ENCODE results near the gene HPRT1.

Gene HPRT1

GRCh38 chrX:134476284-134476683, 16.3 kb downstream of the HPRT1 start:
- no peak for DNase-seq (ENCODE audit: low spot score)

DNA sequence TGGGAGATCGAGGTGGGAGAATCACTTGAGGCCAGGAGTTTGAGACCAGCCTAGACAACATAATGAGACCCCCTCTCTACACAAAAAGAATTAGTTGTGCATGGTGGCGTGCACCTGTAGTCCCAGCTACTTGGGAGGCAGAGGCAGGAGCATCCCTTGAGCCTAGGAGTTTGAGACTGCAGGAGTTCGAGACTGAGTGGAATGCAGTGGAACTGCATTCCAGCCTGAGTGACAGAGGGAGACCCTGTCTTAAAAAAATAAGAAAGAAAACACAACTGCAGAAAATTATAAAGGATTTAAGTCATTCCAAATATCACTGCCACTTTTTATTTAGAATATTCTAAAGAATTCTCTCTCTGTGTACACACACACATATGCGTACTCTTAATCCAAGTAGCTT, 18.4 kb downstream of the HPRT1 start:
- no peak for DNase-seq (ENCODE audit: low spot score)

- no peak for DNase-seq (ENCODE audit: low spot score)
Observed at GRCh38 chrX:134480061-134480460, 20.1 kb downstream of the HPRT1 start.

DNA sequence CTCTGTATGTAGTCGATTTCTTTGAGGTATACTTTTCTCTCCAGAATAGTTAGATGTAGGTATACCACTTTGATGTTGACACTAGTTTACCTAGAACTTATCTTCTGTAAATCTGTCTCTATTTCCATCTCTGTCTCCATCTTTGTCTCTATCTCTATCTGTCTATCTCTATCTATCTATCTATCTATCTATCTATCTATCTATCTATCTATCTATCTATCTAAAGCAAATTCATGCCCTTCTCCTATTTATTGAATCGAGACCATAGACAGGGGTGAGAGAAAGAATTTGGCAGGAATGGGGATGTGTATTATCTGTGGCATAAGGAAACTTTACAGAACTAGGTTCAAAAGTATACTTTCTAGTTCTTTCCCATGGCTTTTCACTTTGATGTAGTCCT, 21.4 kb downstream of the HPRT1 start:
- DNase-seq (ENCODE audit: low spot score), result no peak

GRCh38 chrX:134482371-134482770, 22.4 kb downstream of the HPRT1 start:
- no peak for DNase-seq (ENCODE audit: low spot score)

DNA sequence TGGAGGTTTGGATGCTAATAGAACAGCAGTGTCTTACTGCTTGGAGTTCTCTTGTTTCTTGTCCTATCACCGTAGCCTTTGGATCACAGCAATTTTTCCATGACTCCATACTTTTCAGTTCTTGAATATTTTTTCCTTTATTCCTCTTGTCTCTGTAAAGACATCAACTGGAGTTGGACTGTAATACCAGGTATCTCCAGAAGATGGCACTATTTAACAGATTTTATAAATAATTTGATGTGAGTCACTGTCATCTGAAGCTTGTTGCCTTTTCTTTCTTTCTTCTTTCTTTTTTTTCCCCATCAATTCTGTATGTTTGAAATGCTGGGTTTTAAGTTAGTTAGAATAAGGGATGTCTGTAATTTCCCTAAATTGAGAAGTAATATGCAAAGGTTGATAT, 24.1 kb downstream of the HPRT1 start:
- DNase-seq (ENCODE audit: low spot score), result peak; percentile 68

DNA sequence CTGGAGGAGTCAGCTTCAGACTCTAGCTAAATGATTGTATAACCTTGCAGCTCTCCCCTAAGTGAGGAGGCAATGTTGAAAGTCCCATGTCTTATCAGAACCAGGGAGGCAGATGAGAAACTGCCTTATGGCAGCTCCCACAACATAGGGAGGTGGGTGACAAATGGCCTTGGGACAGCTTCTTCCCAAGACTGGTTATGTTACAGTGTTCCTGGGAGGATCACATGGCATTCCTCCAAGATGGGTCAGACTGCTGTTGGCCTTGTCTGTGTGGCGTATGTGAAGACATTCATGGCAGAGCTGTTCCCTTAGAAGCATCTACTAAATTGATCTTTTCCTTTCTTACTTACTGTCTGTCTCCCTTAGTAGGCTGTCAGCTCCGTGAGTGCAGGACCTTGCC, 42.0 kb downstream of the HPRT1 start:
- no peak for DNase-seq (ENCODE audit: low spot score)

DNA sequence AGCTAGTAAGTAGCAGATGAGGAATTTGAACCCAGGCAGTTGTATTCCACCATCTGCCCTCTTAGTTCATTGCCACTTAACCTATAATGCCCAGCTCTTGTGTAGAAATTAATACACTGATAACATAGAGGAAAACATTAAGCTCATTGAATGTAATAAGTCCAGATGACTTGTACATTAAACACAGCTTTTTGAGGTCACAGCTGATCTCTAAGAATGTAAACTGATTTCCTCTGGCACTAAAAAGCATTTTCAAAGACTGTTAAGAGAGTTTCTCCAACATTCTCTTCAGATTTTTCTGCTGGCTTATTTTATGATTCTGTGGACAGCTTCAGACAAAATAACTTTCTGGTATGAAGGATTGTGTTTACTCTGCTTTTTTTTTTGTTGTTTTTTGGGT, 42.7 kb downstream of the HPRT1 start:
- DNase-seq (ENCODE audit: low spot score), result no peak

GRCh38 chrX:134512566-134512965, 52.6 kb downstream of the HPRT1 start:
- no peak for DNase-seq (ENCODE audit: low spot score)

DNA sequence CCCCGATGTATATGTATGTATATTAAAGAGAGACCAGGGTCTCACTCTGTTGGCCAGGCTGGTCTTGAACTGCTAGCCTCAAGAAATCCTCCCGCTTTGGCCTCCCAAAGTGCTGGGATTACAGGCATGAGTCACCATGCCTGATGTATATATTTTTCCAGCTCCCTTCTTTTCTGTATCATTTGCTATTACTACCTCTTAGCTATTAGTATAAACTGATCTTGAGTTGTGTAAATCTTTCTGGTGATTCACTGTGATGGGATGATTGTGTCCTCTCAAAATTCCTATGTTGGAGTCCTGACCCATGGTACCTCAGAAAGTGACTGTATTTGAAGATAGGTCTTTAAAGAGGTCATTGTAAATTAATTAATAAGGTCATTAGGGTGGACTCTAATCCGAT, 53.1 kb downstream of the HPRT1 start:
- DNase-seq (ENCODE audit: low spot score), result no peak

GRCh38 chrX:134520860-134521390, 61.0 kb downstream of the HPRT1 start:
- peak; percentile 30 for DNase-seq (ENCODE audit: low spot score)

- no peak for DNase-seq (ENCODE audit: low spot score)
Observed at GRCh38 chrX:134524181-134524580, 64.2 kb downstream of the HPRT1 start.

GRCh38 chrX:134525086-134525792, 65.3 kb downstream of the HPRT1 start:
- no peak for DNase-seq (ENCODE audit: low spot score)

- no peak for DNase-seq (ENCODE audit: low spot score)
Observed at GRCh38 chrX:134526399-134526798, 66.4 kb downstream of the HPRT1 start.

GRCh38 chrX:134528960-134529359, 69.0 kb downstream of the HPRT1 start:
- no peak for DNase-seq (ENCODE audit: low spot score)

DNA sequence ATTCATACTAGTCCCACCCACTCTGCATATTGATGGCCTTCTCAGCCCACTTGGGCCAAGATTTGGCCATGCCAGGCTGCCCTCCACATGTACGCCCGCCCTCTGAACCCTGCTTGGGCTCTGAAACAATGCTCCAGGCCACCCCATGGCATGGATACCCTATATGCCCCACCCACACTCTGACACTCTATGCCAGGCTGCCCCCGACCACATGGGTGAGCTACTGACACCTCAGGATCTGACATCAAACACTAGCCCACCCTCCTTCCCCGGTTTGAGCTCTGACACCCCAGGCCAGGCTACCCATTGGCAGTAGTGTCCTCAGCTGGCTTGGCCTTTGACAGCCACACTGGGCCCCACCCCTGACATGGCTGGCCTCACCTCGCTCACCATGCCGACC, 69.5 kb downstream of the HPRT1 start:
- no peak for DNase-seq (ENCODE audit: low spot score)

DNA sequence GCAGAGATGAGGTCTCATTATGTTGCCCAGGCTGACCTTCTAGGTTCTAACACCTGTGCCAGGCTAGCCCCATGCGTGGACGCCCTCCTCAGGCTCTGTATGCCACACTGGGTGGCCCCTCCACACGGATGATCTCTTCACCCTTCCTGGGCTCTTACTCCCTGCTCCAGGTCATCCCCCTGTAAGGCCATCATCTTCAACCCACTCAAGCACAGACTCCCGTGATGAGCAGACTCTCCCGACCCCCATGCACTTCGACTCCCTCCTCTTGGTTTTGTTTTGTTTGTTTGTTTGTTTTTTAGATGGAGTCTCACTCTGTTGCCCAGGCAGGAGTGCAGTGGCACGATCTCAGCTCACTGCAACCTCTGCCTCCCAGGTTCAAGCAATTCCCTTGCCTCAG, 70.9 kb downstream of the HPRT1 start:
- DNase-seq (ENCODE audit: low spot score), result no peak

GRCh38 chrX:134533352-134533751, 73.4 kb downstream of the HPRT1 start:
- no peak for DNase-seq (ENCODE audit: low spot score)

- DNase-seq (ENCODE audit: low spot score), result no peak
Observed at GRCh38 chrX:134533952-134534351, 74.0 kb downstream of the HPRT1 start.

DNA sequence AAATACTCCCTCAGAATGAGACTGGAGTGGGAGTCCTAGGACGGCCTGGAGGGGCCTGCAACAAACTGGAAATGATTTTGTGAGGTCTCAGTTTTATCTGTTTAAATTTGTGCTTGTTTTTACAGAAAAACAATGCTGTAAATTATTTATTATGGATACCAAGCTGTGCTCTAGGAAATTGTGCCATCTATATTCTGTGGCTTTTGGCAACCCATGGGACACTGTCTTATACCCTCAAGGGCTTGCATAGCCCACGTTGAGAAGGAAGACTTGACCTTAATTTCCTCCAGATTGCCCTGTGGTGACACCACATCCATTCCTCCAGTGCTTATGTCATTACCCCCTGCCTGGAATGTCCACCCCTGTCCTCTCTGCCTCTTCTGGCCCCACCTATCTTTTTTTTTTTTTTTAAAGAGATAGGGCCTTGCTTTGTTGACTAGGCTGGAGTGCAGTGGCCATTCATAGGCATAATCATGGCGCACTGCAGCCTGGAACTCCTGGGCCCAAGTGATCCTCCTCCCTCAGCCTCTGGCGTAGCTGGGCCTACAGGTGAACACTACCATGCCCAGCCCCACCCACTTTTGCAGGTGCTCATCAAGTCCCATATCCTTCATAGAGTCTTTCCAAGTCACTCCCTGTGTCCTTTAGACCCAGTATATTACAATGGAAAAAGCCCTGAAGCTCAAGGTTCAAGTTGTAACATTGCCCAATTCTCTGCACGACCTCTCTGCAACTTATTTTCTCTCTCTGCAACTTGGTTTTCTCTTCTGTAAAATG, 77.4 kb downstream of the HPRT1 start:
- no peak for DNase-seq (ENCODE audit: low spot score)

DNA sequence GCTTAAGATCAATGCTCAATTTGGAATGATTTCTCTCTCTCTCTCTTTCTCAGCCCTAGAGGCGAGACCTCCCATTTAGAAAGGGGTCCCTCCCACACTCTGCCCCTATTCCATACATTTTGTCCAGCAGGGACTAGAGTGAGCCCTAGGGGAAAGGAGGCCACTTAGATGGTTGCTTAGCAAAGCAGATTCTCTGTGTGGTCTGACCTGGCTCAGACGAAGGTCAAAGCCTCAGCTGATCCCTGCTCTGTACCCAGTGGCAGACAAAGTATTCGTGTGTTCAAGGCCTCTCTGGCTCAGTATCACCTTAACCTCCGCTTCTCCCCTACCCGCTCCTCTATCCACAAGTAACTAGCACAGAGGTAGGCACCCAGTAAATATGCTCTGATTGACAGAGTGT, 78.4 kb downstream of the HPRT1 start:
- DNase-seq (ENCODE audit: low spot score), result no peak

- DNase-seq (ENCODE audit: low spot score), result no peak
Observed at GRCh38 chrX:134541906-134542305, 81.9 kb downstream of the HPRT1 start.

- DNase-seq (ENCODE audit: low spot score), result no peak
Observed at GRCh38 chrX:134542485-134542884, 82.5 kb downstream of the HPRT1 start.

DNA sequence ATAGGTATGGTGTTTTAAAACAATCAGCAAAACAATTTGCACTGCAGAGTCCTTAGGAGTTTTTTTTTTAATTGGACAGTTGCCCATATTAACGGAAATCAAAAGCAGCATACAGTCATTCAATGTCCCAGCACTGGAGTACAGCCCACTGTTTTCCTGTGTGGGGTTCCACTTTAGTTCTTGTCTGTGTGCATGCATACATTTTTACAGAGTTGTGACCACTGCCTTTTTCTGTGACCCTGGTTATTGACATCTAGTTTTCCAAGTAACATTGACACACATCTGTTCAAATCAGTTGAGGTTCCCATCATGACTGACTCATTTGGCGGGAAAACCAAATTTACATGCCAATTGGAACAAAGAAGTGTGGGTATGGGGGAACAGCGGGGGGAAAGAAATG, 83.3 kb downstream of the HPRT1 start:
- DNase-seq (ENCODE audit: low spot score), result no peak
